Measurements from ENCODE around the gene PORCN.
"Not testable (repeated sequence)": the region's sequence is repeated elsewhere in the genome, so short reads cannot be mapped to it uniquely, and the experiment has no call there.

DNA sequence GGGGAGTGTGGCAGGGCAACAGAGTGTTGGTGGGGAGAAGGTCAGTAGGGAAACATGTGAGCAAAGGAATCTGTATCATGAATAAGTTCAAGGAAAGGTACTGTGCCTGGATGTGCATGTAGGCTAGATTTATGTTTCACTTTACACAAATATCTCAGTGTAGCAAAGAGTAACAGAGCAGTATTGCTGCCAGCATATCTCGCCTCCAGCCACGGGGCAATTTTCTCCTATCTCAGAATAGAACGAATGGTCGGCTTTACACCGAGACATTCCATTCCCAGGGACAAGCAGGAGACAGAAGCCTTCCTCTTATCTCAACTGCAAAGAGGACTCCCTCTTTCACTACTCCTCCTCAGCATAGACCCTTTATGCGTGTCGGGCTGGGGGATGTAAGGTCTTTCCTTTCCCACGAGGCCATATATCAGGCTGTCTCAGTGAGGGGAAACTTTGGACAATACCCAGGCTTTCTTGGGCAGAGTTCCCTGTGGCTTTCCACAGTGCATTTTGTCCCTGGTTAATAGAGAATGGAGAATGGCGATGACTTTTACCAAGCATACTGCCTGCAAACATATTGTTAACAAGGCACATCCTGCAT lies 47.0 kb downstream of the PORCN start:
- TF ChIP-seq, protein P1, sequence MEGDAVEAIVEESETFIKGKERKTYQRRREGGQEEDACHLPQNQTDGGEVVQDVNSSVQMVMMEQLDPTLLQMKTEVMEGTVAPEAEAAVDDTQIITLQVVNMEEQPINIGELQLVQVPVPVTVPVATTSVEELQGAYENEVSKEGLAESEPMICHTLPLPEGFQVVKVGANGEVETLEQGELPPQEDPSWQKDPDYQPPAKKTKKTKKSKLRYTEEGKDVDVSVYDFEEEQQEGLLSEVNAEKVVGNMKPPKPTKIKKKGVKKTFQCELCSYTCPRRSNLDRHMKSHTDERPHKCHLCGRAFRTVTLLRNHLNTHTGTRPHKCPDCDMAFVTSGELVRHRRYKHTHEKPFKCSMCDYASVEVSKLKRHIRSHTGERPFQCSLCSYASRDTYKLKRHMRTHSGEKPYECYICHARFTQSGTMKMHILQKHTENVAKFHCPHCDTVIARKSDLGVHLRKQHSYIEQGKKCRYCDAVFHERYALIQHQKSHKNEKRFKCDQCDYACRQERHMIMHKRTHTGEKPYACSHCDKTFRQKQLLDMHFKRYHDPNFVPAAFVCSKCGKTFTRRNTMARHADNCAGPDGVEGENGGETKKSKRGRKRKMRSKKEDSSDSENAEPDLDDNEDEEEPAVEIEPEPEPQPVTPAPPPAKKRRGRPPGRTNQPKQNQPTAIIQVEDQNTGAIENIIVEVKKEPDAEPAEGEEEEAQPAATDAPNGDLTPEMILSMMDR (IDR thresholded peaks at IDR 0.05; ENCODE audit: low read depth, low read length, missing input control), result not testable (repeated sequence)
- TF ChIP-seq RAD21 (IDR thresholded peaks at IDR 0.05); HNF4G (IDR thresholded peaks at IDR 0.05); EGR1 (IDR thresholded peaks at IDR 0.05; ENCODE audit: low read depth in 2 of 2); FOXA2 (IDR thresholded peaks at IDR 0.05); YY1 (IDR thresholded peaks at IDR 0.05); FOXA1 (IDR thresholded peaks at IDR 0.05); TAF1 (conservative IDR thresholded peaks at IDR 0.05); GABPA (IDR thresholded peaks at IDR 0.05 in 1 of 2, conservative IDR thresholded peaks at IDR 0.05 in 1 of 2): not testable (repeated sequence)
- TF ChIP-seq, protein P2, sequence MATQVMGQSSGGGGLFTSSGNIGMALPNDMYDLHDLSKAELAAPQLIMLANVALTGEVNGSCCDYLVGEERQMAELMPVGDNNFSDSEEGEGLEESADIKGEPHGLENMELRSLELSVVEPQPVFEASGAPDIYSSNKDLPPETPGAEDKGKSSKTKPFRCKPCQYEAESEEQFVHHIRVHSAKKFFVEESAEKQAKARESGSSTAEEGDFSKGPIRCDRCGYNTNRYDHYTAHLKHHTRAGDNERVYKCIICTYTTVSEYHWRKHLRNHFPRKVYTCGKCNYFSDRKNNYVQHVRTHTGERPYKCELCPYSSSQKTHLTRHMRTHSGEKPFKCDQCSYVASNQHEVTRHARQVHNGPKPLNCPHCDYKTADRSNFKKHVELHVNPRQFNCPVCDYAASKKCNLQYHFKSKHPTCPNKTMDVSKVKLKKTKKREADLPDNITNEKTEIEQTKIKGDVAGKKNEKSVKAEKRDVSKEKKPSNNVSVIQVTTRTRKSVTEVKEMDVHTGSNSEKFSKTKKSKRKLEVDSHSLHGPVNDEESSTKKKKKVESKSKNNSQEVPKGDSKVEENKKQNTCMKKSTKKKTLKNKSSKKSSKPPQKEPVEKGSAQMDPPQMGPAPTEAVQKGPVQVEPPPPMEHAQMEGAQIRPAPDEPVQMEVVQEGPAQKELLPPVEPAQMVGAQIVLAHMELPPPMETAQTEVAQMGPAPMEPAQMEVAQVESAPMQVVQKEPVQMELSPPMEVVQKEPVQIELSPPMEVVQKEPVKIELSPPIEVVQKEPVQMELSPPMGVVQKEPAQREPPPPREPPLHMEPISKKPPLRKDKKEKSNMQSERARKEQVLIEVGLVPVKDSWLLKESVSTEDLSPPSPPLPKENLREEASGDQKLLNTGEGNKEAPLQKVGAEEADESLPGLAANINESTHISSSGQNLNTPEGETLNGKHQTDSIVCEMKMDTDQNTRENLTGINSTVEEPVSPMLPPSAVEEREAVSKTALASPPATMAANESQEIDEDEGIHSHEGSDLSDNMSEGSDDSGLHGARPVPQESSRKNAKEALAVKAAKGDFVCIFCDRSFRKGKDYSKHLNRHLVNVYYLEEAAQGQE (IDR thresholded peaks at IDR 0.05), result not testable (repeated sequence)
- TF ChIP-seq, protein P3, sequence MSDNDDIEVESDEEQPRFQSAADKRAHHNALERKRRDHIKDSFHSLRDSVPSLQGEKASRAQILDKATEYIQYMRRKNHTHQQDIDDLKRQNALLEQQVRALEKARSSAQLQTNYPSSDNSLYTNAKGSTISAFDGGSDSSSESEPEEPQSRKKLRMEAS (IDR thresholded peaks at IDR 0.05), result not testable (repeated sequence)
- TF ChIP-seq, protein P4, sequence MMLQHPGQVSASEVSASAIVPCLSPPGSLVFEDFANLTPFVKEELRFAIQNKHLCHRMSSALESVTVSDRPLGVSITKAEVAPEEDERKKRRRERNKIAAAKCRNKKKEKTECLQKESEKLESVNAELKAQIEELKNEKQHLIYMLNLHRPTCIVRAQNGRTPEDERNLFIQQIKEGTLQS (IDR thresholded peaks at IDR 0.05), result not testable (repeated sequence)

Data from liver (tissue), 3 donors.